SK-N-SH (cell line): ENCODE results near the gene SLC22A23. TPM values are rescaled to one million over a fixed set of nuclear protein-coding genes. Genes with fewer than 3 reads are reported as not detected.

Experiments
- CTCF ChIA-PET: fragments of 300-600, 350-600 bp; formaldehyde crosslinking; extraction: SDS; loops from one replicate; lab custom pipeline; 2021; lab: Yijun Ruan, JAX
- POLR2A ChIA-PET: fragments of 350-600 bp; sonication (Branson Sonifier 250); formaldehyde crosslinking; extraction: SDS; loops from one replicate; lab custom pipeline; 2020; ENCODE audit warnings: antibody characterized with exemption, inconsistent platforms; lab: Yijun Ruan, JAX
- DNase-seq: peaks from one replicate; pipeline ENCODE4 v3.0.0; 2012
- H2AFZ ChIP-seq: fragments of 200-600 bp; sonication (generic); 2 replicates; pipeline ENCODE4 v1.8.1; 2016; ENCODE audit warnings: antibody characterized with exemption, mild to moderate bottlenecking, low read depth
- H3F3A ChIP-seq: fragments of 200-600 bp; sonication (generic); replicated peaks from 2 replicates; pipeline ENCODE3; 2016; ENCODE audit warnings: antibody characterized with exemption, mild to moderate bottlenecking; ENCODE audit not compliant: insufficient read depth
- H3K27ac ChIP-seq, 2 experiments: fragments of 200-500 bp in 1 of 2; fragments of 200-600 bp in 1 of 2; sonication (Bioruptor generic) in 1 of 2; sonication (generic), shearing (Covaris generic) in 1 of 2; 2 replicates each; pipeline versions ENCODE4 v1.5.1 to v1.6.1; 2014 to 2016; ENCODE audit warnings: low read depth in 2 of 2, inconsistent platforms in 1 of 2, low read length in 1 of 2, mild to moderate bottlenecking in 1 of 2, mixed read lengths in 1 of 2
- H3K27me3 ChIP-seq: fragments of 200-600 bp; sonication (generic), shearing (Covaris generic); 2 replicates; pipeline ENCODE4 v1.6.1; 2016; ENCODE audit warnings: mixed run types; ENCODE audit not compliant: insufficient read depth
- H3K36me3 ChIP-seq, 2 experiments: fragments of 200-500 bp in 1 of 2; fragments of 200-600 bp in 1 of 2; sonication (Bioruptor generic) in 1 of 2; sonication (generic) in 1 of 2; replicated peaks in 1 of 2; 2 replicates each; pipeline versions ENCODE3 to v1.5.1; 2014 to 2016; ENCODE audit warnings: low read length in 1 of 2, mild to moderate bottlenecking in 1 of 2; ENCODE audit not compliant: insufficient read depth in 2 of 2, control insufficient read depth in 1 of 2
- H3K4me1 ChIP-seq, 2 experiments: fragments of 200-500 bp in 1 of 2; fragments of 200-600 bp in 1 of 2; sonication (Bioruptor generic) in 1 of 2; sonication (generic), shearing (Covaris generic) in 1 of 2; 2 replicates each; pipeline versions ENCODE4 v1.5.1 to v1.6.1; 2014 to 2016; ENCODE audit warnings: low read depth in 1 of 2, low read length in 1 of 2, mixed run types in 1 of 2; ENCODE audit not compliant: insufficient read depth in 2 of 2, control insufficient read depth in 1 of 2
- H3K4me2 ChIP-seq: fragments of 200-600 bp; sonication (generic), shearing (Covaris generic); 2 replicates; pipeline ENCODE4 v1.6.1; 2017; ENCODE audit warnings: mixed run types
- H3K4me3 ChIP-seq, 2 experiments: fragments of 200-500 bp in 1 of 2; fragments of 200-600 bp in 1 of 2; sonication (Bioruptor generic) in 1 of 2; sonication (generic), shearing (Covaris generic) in 1 of 2; 2 replicates each; pipeline versions ENCODE4 v1.5.1 to v1.8.1; 2014 to 2016; ENCODE audit warnings: low read depth in 2 of 2, inconsistent platforms in 1 of 2, low read length in 1 of 2, mild to moderate bottlenecking in 1 of 2, mixed read lengths in 1 of 2, moderate library complexity in 1 of 2
- H3K79me2 ChIP-seq: fragments of 200-600 bp; sonication (generic); 2 replicates; pipeline ENCODE4 v1.8.1; 2017; ENCODE audit warnings: mild to moderate bottlenecking; ENCODE audit not compliant: insufficient read depth
- H3K9ac ChIP-seq: fragments of 200-600 bp; sonication (generic); 2 replicates; pipeline ENCODE4 v1.6.1; 2017; ENCODE audit warnings: mixed run types
- H3K9me2 ChIP-seq: fragments of 200-600 bp; sonication (generic); 2 replicates; pipeline ENCODE4 v1.6.1; 2017; ENCODE audit warnings: mixed run types
- H3K9me3 ChIP-seq: fragments of 200-600 bp; sonication (generic); 2 replicates; pipeline ENCODE4 v1.6.1; 2017; ENCODE audit warnings: mixed run types, mild to moderate bottlenecking, moderate library complexity
- H4K20me1 ChIP-seq: fragments of 200-600 bp; sonication (generic); 2 replicates; pipeline ENCODE4 v1.6.1; 2017; ENCODE audit warnings: mild to moderate bottlenecking, mixed run types; ENCODE audit not compliant: insufficient read depth
- FOSL2 ChIP-seq: IDR thresholded peaks from 2 replicates; pipeline ENCODE4 v1.4.0; 2012; ENCODE audit warnings: low read depth, mild to moderate bottlenecking, moderate library complexity, borderline replicate concordance
- FOXM1 ChIP-seq: IDR thresholded peaks from 2 replicates; pipeline ENCODE4 v1.4.0; 2012; ENCODE audit warnings: low read depth, mild to moderate bottlenecking
- GATA2 ChIP-seq: sonication (generic); formaldehyde crosslinking; IDR thresholded peaks from 2 replicates; pipeline ENCODE4 v1.5.0; 2020; ENCODE audit warnings: mild to moderate bottlenecking, missing genetic modification reagents
- JUND ChIP-seq: IDR thresholded peaks from 2 replicates; pipeline ENCODE4 v1.4.0; 2012
- NRF1 ChIP-seq: IDR thresholded peaks from 2 replicates; pipeline ENCODE4 v1.6.1; 2012; ENCODE audit warnings: low read depth, mild to moderate bottlenecking, low read length
- RAD21 ChIP-seq: IDR thresholded peaks from 2 replicates; pipeline ENCODE4 v1.6.1; 2012; ENCODE audit warnings: mild to moderate bottlenecking, low read length
- SIN3A ChIP-seq: IDR thresholded peaks from 2 replicates; pipeline ENCODE4 v1.6.1; 2012; ENCODE audit warnings: low read depth, mild to moderate bottlenecking, low read length, moderate library complexity, borderline replicate concordance
- TAF1 ChIP-seq: IDR thresholded peaks from 2 replicates; pipeline ENCODE4 v1.6.1; 2012; ENCODE audit warnings: low read depth, mild to moderate bottlenecking, low read length, moderate library complexity, borderline replicate concordance
- TCF12 ChIP-seq: IDR thresholded peaks from 2 replicates; pipeline ENCODE4 v1.4.0; 2012
- WGBS: methylation state at CpG from one replicate; pipeline ENCODE4 v1.1.6; 2017; ENCODE audit warnings: low lambda C conversion rate; 5-methylcytosine and 5-hydroxymethylcytosine counted together
- polyA plus RNA-seq, 3 experiments: library from polyadenylated mRNA; depleted of rRNA; stranded (reverse); fragments of >200 nt; gene quantifications; 2 replicates each; pipeline ENCODE4 v1.2.3, GENCODE V29; 2012
- TF ChIP-seq, protein P1 (sequence below): IDR thresholded peaks from 2 replicates; pipeline ENCODE4 v1.4.0; 2012; ENCODE audit warnings: low read depth, borderline replicate concordance
- TF ChIP-seq, protein P2 (sequence below): IDR thresholded peaks from 2 replicates; pipeline ENCODE4 v1.4.0; 2012; ENCODE audit warnings: low read depth
- TF ChIP-seq, protein P3 (sequence below): fragments of 200-600 bp; sonication (generic); IDR thresholded peaks from 2 replicates; pipeline ENCODE4 v1.6.1; 2017; ENCODE audit warnings: antibody characterized with exemption, mild to moderate bottlenecking, moderate library complexity
- TF ChIP-seq, protein P4 (sequence below): fragments of 150-350 bp; IDR thresholded peaks from 2 replicates; pipeline ENCODE4 v1.6.1; 2016; ENCODE audit warnings: mild to moderate bottlenecking, low read depth, low read length
- TF ChIP-seq, protein P5 (sequence below): fragments of 150-350 bp; IDR thresholded peaks from 2 replicates; pipeline ENCODE4 v1.6.1; 2017; ENCODE audit warnings: antibody characterized with exemption, low read length, low read depth, borderline replicate concordance

Gene SLC22A23
- polyA plus RNA-seq, 1 of the 3 experiments (the other 2 are of a cell fraction), result not detected

DNA sequence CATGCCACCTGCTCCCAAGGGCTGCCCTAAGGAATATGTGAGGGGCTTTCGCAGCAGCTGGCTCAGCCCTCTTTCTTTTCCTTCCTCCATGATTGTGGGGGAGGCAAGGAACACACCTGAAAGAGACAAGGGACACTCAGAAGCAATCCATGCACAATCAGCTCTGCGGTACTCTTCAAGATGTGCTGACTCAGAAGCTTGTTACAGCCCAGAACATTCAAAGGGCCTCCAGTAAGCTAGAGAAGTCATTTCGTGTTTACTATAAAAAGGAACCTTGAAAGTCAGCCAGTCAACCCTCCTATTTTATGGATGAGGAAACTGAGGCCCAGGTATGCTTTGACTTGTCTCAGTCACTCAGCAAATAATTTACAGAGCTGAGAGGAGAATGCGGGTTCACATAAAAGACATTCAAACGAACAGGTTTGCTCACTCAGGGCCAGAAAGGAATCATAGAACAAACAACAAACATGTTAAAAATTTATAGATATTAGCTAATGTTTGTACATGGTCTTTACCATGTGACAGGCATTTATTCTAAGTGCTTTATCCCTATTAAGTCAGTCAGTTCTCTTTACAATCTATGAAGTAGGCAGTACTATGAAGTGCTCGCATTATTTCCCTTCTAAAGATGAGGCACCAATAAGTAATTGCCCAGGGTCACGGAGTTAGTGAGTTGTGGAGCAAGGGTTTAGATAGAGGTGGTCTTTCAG is 37.7 kb upstream of the SLC22A23 start (continued):
- TF ChIP-seq, protein P1, sequence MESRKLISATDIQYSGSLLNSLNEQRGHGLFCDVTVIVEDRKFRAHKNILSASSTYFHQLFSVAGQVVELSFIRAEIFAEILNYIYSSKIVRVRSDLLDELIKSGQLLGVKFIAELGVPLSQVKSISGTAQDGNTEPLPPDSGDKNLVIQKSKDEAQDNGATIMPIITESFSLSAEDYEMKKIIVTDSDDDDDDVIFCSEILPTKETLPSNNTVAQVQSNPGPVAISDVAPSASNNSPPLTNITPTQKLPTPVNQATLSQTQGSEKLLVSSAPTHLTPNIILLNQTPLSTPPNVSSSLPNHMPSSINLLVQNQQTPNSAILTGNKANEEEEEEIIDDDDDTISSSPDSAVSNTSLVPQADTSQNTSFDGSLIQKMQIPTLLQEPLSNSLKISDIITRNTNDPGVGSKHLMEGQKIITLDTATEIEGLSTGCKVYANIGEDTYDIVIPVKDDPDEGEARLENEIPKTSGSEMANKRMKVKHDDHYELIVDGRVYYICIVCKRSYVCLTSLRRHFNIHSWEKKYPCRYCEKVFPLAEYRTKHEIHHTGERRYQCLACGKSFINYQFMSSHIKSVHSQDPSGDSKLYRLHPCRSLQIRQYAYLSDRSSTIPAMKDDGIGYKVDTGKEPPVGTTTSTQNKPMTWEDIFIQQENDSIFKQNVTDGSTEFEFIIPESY, result no peak
- TF ChIP-seq RAD21, result no peak
- no peak for TF ChIP-seq FOSL2
- TF ChIP-seq, protein P2, sequence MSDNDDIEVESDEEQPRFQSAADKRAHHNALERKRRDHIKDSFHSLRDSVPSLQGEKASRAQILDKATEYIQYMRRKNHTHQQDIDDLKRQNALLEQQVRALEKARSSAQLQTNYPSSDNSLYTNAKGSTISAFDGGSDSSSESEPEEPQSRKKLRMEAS, result no peak
- TF ChIP-seq TAF1, result no peak
- TF ChIP-seq JUND, result no peak
- no peak for TF ChIP-seq NRF1
- TF ChIP-seq SIN3A, result no peak
- TF ChIP-seq, protein P3, sequence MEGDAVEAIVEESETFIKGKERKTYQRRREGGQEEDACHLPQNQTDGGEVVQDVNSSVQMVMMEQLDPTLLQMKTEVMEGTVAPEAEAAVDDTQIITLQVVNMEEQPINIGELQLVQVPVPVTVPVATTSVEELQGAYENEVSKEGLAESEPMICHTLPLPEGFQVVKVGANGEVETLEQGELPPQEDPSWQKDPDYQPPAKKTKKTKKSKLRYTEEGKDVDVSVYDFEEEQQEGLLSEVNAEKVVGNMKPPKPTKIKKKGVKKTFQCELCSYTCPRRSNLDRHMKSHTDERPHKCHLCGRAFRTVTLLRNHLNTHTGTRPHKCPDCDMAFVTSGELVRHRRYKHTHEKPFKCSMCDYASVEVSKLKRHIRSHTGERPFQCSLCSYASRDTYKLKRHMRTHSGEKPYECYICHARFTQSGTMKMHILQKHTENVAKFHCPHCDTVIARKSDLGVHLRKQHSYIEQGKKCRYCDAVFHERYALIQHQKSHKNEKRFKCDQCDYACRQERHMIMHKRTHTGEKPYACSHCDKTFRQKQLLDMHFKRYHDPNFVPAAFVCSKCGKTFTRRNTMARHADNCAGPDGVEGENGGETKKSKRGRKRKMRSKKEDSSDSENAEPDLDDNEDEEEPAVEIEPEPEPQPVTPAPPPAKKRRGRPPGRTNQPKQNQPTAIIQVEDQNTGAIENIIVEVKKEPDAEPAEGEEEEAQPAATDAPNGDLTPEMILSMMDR, result no peak
- no peak for TF ChIP-seq TCF12
- TF ChIP-seq FOXM1, result no peak

DNA sequence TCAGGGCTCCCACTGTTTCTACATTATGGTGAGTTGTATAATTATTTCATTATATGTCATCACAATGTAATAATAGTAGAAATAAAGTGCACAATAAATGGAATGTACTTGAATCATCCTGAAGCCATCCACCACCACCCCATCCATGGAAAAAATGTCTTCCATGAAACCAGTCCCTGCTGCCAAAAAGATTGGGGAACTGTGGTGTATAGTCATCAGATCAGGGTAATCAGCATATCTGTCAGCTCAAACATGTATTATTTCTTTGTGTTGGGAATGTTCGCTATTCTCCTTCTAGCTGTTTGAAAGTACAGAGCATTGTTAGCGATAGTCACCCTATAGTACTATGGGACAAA is 33.8 kb upstream of the SLC22A23 start:
- DNase-seq, result no peak
- Histone ChIP-seq H3K9ac (no peak overlapping the region), H3K9me3 (no peaks in the 10 kb centered on the region), H3K27me3 (peaks cover 27% of the 10 kb centered on the region), H4K20me1 (no peaks in the 10 kb centered on the region), H3K4me3 (no peak overlapping the region), H3K27ac (no peak overlapping the region), H3K4me2 (no peak overlapping the region), H3K36me3 (no peaks in the 10 kb centered on the region), H2AFZ (no peak overlapping the region), H3K79me2 (no peaks in the 10 kb centered on the region), H3K9me2 (no peaks in the 10 kb centered on the region), H3F3A (no peaks in the 10 kb centered on the region), H3K4me1 (no peaks in the 10 kb centered on the region; a peak in 1 of 4 replicates)
- POLR2A ChIA-PET, result no interaction called here
- CTCF ChIA-PET, result interaction anchor here (1.4 to 1.8 kb wide), 2 partner anchors 12 to 34 kb away, joined by 3 to 4 read pairs; partner anchors contain the start of gene SLC22A23
- TF ChIP-seq GATA2 (CRISPR knock-in tag), result no peak
- TF ChIP-seq, protein P4, sequence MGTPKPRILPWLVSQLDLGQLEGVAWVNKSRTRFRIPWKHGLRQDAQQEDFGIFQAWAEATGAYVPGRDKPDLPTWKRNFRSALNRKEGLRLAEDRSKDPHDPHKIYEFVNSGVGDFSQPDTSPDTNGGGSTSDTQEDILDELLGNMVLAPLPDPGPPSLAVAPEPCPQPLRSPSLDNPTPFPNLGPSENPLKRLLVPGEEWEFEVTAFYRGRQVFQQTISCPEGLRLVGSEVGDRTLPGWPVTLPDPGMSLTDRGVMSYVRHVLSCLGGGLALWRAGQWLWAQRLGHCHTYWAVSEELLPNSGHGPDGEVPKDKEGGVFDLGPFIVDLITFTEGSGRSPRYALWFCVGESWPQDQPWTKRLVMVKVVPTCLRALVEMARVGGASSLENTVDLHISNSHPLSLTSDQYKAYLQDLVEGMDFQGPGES, result no peak
- TF ChIP-seq, protein P5, sequence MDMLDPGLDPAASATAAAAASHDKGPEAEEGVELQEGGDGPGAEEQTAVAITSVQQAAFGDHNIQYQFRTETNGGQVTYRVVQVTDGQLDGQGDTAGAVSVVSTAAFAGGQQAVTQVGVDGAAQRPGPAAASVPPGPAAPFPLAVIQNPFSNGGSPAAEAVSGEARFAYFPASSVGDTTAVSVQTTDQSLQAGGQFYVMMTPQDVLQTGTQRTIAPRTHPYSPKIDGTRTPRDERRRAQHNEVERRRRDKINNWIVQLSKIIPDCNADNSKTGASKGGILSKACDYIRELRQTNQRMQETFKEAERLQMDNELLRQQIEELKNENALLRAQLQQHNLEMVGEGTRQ, result no peak
- 64% methylated on average over 2 of the region's 2 CpGs for WGBS
